Prostate gland (tissue), 2 donors: ENCODE data around the gene HTR3C.

Experiments
- POLR2A ChIP-seq: fragments of 450-650 bp; IDR thresholded peaks from one replicate; pipeline ENCODE4 v1.6.1; 2016; ENCODE audit warnings: antibody characterized with exemption, mild to moderate bottlenecking
- POLR2AphosphoS5 ChIP-seq: sonication (generic); formaldehyde crosslinking; IDR thresholded peaks from one replicate; pipeline ENCODE4 v1.6.1; 2017; ENCODE audit warnings: antibody characterized with exemption
- TF ChIP-seq, protein P1 (sequence below), 4 experiments: fragments of 200-600 bp in 2 of 4; fragments of 450-650 bp in 2 of 4; sonication (generic) in 2 of 4; IDR thresholded peaks; 1 replicate in 3 of 4; 2 replicates in 1 of 4; pipeline ENCODE4 v1.5.1; 2016 to 2019; ENCODE audit warnings: antibody characterized with exemption in 4 of 4, mild to moderate bottlenecking in 2 of 4, moderate library complexity in 2 of 4

DNA sequence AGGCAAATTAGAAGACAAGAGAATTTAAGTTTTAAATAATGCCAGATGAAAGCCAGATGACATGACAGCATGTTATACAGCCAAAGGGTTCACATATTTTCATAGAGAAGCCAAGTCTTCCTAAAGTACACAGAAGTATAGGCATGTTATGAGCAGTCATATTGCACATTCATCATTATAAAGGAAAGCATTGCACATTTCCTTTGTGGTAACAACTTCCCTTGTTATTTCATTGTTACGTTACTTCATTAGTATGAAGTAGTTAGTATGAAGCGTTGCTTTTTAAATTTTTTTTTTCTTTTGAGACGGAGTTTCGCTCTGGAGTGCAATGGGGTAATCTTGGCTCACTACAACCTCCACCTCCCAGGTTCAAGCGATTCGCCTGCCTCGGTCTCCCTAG is 30.5 kb upstream of the HTR3C start:
- TF ChIP-seq POLR2AphosphoS5 (no peak), POLR2A (no peak)
- TF ChIP-seq, protein P1, sequence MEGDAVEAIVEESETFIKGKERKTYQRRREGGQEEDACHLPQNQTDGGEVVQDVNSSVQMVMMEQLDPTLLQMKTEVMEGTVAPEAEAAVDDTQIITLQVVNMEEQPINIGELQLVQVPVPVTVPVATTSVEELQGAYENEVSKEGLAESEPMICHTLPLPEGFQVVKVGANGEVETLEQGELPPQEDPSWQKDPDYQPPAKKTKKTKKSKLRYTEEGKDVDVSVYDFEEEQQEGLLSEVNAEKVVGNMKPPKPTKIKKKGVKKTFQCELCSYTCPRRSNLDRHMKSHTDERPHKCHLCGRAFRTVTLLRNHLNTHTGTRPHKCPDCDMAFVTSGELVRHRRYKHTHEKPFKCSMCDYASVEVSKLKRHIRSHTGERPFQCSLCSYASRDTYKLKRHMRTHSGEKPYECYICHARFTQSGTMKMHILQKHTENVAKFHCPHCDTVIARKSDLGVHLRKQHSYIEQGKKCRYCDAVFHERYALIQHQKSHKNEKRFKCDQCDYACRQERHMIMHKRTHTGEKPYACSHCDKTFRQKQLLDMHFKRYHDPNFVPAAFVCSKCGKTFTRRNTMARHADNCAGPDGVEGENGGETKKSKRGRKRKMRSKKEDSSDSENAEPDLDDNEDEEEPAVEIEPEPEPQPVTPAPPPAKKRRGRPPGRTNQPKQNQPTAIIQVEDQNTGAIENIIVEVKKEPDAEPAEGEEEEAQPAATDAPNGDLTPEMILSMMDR (IDR thresholded peaks at IDR 0.05), result no peak
